ENCODE measurements around the gene FAM149B1. TPM values are rescaled to one million over a fixed set of nuclear protein-coding genes. Genes with fewer than 3 reads are reported as not detected.

Gene FAM149B1
- total RNA-seq, 4 donors from 2014 or later: 12.4 to 21.7 (median 16.3) TPM

GRCh38 chr10:73264423-73264822, 96.5 kb downstream of the FAM149B1 start:
- no peak overlapping the region for H3K4me3 ChIP-seq (ENCODE audit: low read depth, poor library complexity, severe bottlenecking)
- WGBS, 2 donors: 87 to 92% methylated on average over 2 of the region's 2 CpGs

GRCh38 chr10:73281097-73281496, 113.2 kb downstream of the FAM149B1 start:
- no peak for TF ChIP-seq POLR2A (IDR thresholded peaks at IDR 0.05)
- no peak for TF ChIP-seq CTCF (IDR thresholded peaks at IDR 0.05)
- 97 to 98% methylated on average over 3 of the region's 3 CpGs for WGBS, 2 donors
- intact Hi-C loops (cut with DNase I; ENCODE audit: low total_unique reads): no loop called here
- H3K4me3 ChIP-seq (ENCODE audit: low read depth, poor library complexity, severe bottlenecking): no peak overlapping the region
- no peak for DNase-seq (ENCODE audit: low spot score in 2 of 2)

More at GRCh38 chr10:73264423-73264822, 96.5 kb downstream of the FAM149B1 start:
- intact Hi-C loops (cut with DNase I; ENCODE audit: low total_unique reads): no loop called here
- TF ChIP-seq POLR2A (IDR thresholded peaks at IDR 0.05) (no peak), CTCF (IDR thresholded peaks at IDR 0.05) (no peak)
- DNase-seq (ENCODE audit: low spot score in 2 of 2): no peak

- intact Hi-C loops (cut with DNase I; ENCODE audit: low total_unique reads): no loop called here
- no peak for DNase-seq (ENCODE audit: low spot score in 2 of 2)
- WGBS, 2 donors: 75 to 77% methylated on average over 1 of the region's 1 CpG
- no peak overlapping the region for H3K4me3 ChIP-seq (ENCODE audit: low read depth, poor library complexity, severe bottlenecking)
- no peak for TF ChIP-seq CTCF (IDR thresholded peaks at IDR 0.05)
- no peak for TF ChIP-seq POLR2A (IDR thresholded peaks at IDR 0.05)
These were observed 119.5 kb downstream of the FAM149B1 start for GRCh38 chr10:73287441-73287840.

GRCh38 chr10:73289958-73290357, 122.0 kb downstream of the FAM149B1 start:
- intact Hi-C loops (cut with DNase I; ENCODE audit: low total_unique reads): no loop called here
- WGBS, 2 donors: 98 to 100% methylated on average over 1 of the region's 1 CpG
- no peak for TF ChIP-seq POLR2A (IDR thresholded peaks at IDR 0.05)
- no peak for TF ChIP-seq CTCF (IDR thresholded peaks at IDR 0.05)
- H3K4me3 ChIP-seq (ENCODE audit: low read depth, poor library complexity, severe bottlenecking): no peak overlapping the region
- no peak for DNase-seq (ENCODE audit: low spot score in 2 of 2)

GRCh38 chr10:73293461-73293860, 125.5 kb downstream of the FAM149B1 start:
- 80% methylated on average over 3 of the region's 3 CpGs for WGBS, 2 donors
- no peak for TF ChIP-seq POLR2A (IDR thresholded peaks at IDR 0.05)

More at GRCh38 chr10:73293461-73293860, 125.5 kb downstream of the FAM149B1 start:
- intact Hi-C loops (cut with DNase I; ENCODE audit: low total_unique reads): no loop called here
- no peak for DNase-seq (ENCODE audit: low spot score in 2 of 2)
- H3K4me3 ChIP-seq (ENCODE audit: low read depth, poor library complexity, severe bottlenecking): no peak overlapping the region

Other genes with a start within 250 kb of the FAM149B1 start
- not detected for gene PLA2G12B, start 213.3 kb upstream of the FAM149B1 start, total RNA-seq
- gene P4HA1, start 71.3 kb upstream of the FAM149B1 start, total RNA-seq: 10 to 100 TPM; 14.3 to 29.5 (median 20.5) TPM
- gene NUDT13, start 57.7 kb upstream of the FAM149B1 start, total RNA-seq: 1 to 10 TPM; 1.3 to 3.6 (median 2.9) TPM
- 10 to 100 TPM; 29.8 to 35.4 (median 31.3) TPM for gene ECD, start 111 bp upstream of the FAM149B1 start, total RNA-seq
- 10 to 100 TPM; 10.5 to 19.9 (median 17.4) TPM for gene DNAJC9, start 79.1 kb downstream of the FAM149B1 start, total RNA-seq
- gene MRPS16, start 84.5 kb downstream of the FAM149B1 start, total RNA-seq: 10 to 100 TPM; 25.3 to 43.3 (median 40.0) TPM
- gene CFAP70, start 190.7 kb downstream of the FAM149B1 start, total RNA-seq: 1 to 10 TPM in 3 of 4 donors, under 1 TPM in 1; 0.94 to 7.0 (median 1.8) TPM
- 100 to 1,000 TPM in 2 of 4 donors, 10 to 100 TPM in 2; 73.7 to 104 (median 98.8) TPM for gene ANXA7, start 245.9 kb downstream of the FAM149B1 start, total RNA-seq